ENCODE measurements around the gene SLC44A3. TPM values are rescaled to one million over a fixed set of nuclear protein-coding genes. Genes with fewer than 3 reads are reported as not detected.

Gene SLC44A3
- total RNA-seq, 4 donors from 2014 or later, result 4.0 to 6.7 (median 5.4) TPM

DNA sequence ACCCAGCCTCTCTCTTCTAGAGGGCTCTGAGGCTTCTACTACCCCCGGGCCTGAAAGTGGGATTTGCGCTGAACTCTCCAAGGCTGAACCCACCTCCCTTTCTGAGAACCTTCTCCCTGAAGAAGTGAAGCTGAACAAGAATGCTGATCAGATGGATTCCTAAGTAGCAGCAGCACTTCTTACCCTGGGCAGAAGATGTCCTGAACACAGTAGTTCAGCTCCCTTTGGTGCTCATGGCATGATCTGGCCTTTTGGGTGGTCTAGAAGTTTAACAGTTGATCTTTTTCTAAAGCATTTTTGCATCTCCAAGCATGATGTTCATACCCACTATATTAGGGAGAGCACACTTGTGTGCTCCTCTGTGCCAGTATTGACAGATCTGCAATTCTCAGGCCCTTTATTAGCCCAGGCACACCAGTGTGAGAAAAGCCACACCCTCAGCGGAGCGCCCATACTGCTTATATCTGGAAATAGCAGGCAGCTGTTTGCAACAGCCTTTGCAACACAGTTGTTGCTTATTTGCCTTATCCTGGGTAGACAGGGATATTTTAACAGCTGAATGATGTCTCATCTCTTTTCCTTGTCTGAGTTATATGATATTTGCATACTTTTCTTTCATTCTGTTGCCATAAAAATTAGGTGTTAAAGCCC is 72.6 kb downstream of the SLC44A3 start:
- Histone ChIP-seq H3K27ac (no peak overlapping the region), H3K27me3 (no peaks in the 10 kb centered on the region), H3K36me3 (peaks cover 10 to 29% of the 10 kb centered on the region in 2 donors), H3K4me1 (no peaks in the 10 kb centered on the region), H3K9me3 (no peaks in the 10 kb centered on the region), H3K4me3 (replicated peaks in 1 of 3) (no peak overlapping the region)
- no peak for DNase-seq
- WGBS, 2 donors, result 78 to 86% methylated on average over 4 of the region's 4 CpGs
- intact Hi-C loops (cut with DNase I), result no loop called here
- TF ChIP-seq CTCF (IDR thresholded peaks at IDR 0.05) (no peak), POLR2A (IDR thresholded peaks at IDR 0.05) (no peak)

GRCh38 chr1:94894630-94895029 is 74.5 kb downstream of the SLC44A3 start:
- no peak overlapping the region for H3K27ac ChIP-seq
- intact Hi-C loops (cut with DNase I), result no loop called here
- DNase-seq, result no peak
- H3K9me3 ChIP-seq, result no peaks in the 10 kb centered on the region
- TF ChIP-seq POLR2A (IDR thresholded peaks at IDR 0.05) (no peak), CTCF (IDR thresholded peaks at IDR 0.05) (no peak)
- no peaks in the 10 kb centered on the region for H3K27me3 ChIP-seq
- peaks cover 13 to 29% of the 10 kb centered on the region in 2 donors for H3K36me3 ChIP-seq
- 70 to 95% methylated on average over 4 of the region's 4 CpGs for WGBS, 2 donors
- H3K4me3 ChIP-seq (replicated peaks in 1 of 3), result no peak overlapping the region
- H3K4me1 ChIP-seq, result peaks cover 7 to 8% of the 10 kb centered on the region in 2 donors

- Histone ChIP-seq H3K4me3 (replicated peaks in 1 of 3) (no peak overlapping the region), H3K27ac (no peak overlapping the region), H3K27me3 (no peaks in the 10 kb centered on the region), H3K4me1 (peaks cover 11 to 17% of the 10 kb centered on the region in 2 donors), H3K36me3 (peaks cover 12 to 29% of the 10 kb centered on the region in 2 donors), H3K9me3 (no peaks in the 10 kb centered on the region)
- TF ChIP-seq CTCF (IDR thresholded peaks at IDR 0.05), result no peak
- TF ChIP-seq POLR2A (IDR thresholded peaks at IDR 0.05), result no peak
- DNase-seq, result no peak
- intact Hi-C loops (cut with DNase I), result no loop called here
- WGBS, 2 donors, result 95 to 100% methylated on average over 1 of the region's 1 CpG
Measured at GRCh38 chr1:94895518-94895917, 75.4 kb downstream of the SLC44A3 start.

DNA sequence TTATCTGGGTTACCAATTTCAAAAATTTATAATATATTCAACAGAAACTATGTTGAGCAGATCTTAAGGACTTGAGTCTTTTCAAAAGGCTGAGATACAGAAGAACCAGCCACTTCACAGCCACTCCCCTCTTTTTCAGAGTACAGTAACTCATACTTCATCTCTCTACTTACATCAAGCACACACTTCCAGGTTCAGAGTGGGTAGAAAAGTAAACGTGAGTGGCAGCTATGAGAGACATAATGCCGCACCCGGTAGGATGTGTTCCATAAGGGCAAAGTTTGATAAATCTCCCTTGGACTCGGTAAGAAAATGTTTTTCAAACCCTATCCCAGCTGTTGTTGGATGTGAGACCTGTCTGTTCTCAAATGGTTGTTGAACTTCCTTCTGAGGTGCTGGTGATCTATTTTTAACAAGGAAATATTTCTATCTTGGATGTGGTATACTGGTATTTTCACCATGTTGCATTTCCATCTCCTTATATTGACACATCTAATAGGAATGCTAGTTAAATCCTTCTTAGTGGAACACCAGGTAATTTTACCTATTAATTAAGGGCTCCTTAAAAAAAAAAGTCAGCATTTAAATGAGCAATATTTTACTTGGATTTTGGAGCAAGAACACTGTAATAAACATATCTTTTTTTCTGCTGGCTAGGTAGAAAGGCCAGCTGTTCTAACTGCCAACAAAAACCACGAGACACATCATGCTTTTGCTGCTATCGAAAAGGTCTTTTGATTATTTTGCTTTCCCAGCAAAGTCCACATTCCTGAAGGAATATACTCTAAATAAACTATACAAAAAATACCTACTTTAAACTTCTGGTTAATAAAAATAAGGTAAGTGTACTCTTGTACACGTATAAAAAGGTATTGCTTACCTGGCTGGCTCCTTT is 78.6 kb downstream of the SLC44A3 start:
- H3K4me3 ChIP-seq (replicated peaks in 1 of 3), result no peak overlapping the region
- no peak for DNase-seq
- no peaks in the 10 kb centered on the region for H3K9me3 ChIP-seq
- H3K36me3 ChIP-seq, result peaks cover 11 to 19% of the 10 kb centered on the region in 2 donors
- H3K27me3 ChIP-seq, result no peaks in the 10 kb centered on the region
- intact Hi-C loops (cut with DNase I), result no loop called here
- TF ChIP-seq CTCF (IDR thresholded peaks at IDR 0.05) (no peak), POLR2A (IDR thresholded peaks at IDR 0.05) (no peak)
- WGBS, 2 donors, result 55 to 70% methylated on average over 7 of the region's 7 CpGs
- H3K4me1 ChIP-seq, result peaks cover 22 to 36% of the 10 kb centered on the region in 2 donors
- H3K27ac ChIP-seq, result peak overlapping the region in 2 of 3 donors; percentile 34 to 36

DNA sequence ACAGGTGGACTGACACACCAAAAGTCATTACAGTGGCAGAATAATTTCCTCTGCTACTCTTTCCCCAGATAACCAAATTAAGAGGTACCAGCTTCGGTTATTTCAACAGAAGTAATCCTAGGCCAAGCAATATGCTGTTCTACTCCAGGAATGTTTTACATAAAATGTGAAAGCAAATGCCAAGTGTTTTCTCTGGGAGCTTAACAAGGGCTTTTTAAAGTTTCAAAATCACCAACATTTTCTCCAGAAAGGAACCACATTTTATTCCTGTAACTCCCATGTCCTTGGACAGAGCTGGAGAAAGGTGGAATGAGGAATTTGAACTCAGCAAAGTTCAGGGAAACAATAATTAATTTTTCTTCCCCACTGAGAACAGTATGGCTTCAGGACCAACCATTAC is 79.6 kb downstream of the SLC44A3 start:
- Histone ChIP-seq H3K9me3 (no peaks in the 10 kb centered on the region), H3K36me3 (peaks cover 11 to 19% of the 10 kb centered on the region in 2 donors), H3K27ac (peak overlapping the region; percentile 5 to 36 (median 34)), H3K4me1 (peaks cover 31 to 46% of the 10 kb centered on the region in 2 donors), H3K4me3 (replicated peaks in 1 of 3) (no peak overlapping the region), H3K27me3 (no peaks in the 10 kb centered on the region)
- intact Hi-C loops (cut with DNase I), result no loop called here
- TF ChIP-seq CTCF (IDR thresholded peaks at IDR 0.05), result no peak
- TF ChIP-seq POLR2A (IDR thresholded peaks at IDR 0.05), result no peak
- WGBS, 2 donors, result 33 to 38% methylated on average over 1 of the region's 1 CpG
- no peak for DNase-seq
